Tibial artery (tissue), 4 donors: Measurements from ENCODE around the gene RBM20.

Source experiments
- DNase-seq, 2 donors: peaks; one replicate each; pipeline ENCODE4 v3.0.0-alpha.2; 2019
- H3K27ac ChIP-seq, 2 donors: fragments of 200-600 bp; sonication (generic) in 1 of 2; 1 replicate in 1 of 2; 2 replicates in 1 of 2; pipeline ENCODE4 v1.5.1; 2018 to 2019; ENCODE audit warnings: mild to moderate bottlenecking in 1 of 2
- H3K27me3 ChIP-seq, 2 donors: fragments of 200-600 bp; sonication (generic) in 1 of 2; one replicate each; pipeline versions ENCODE4 v1.5.1 to v1.6.0; 2016 to 2019
- H3K36me3 ChIP-seq, 3 donors: fragments of 200-600 bp; sonication (generic) in 2 of 3; one replicate each; pipeline ENCODE4 v1.5.1; 2016 to 2019; ENCODE audit warnings: mild to moderate bottlenecking in 2 of 3
- H3K4me1 ChIP-seq, 4 donors: fragments of 200-600 bp; sonication (generic) in 2 of 4; 1 replicate in 3 of 4; 2 replicates in 1 of 4; pipeline ENCODE4 v1.5.1; 2016 to 2019
- H3K4me3 ChIP-seq, 2 donors: fragments of 200-600 bp; sonication (generic) in 1 of 2; 1 replicate in 1 of 2; 2 replicates in 1 of 2; pipeline ENCODE4 v1.5.1; 2018 to 2019; ENCODE audit warnings: mild to moderate bottlenecking in 2 of 2
- H3K9me3 ChIP-seq, 3 donors: fragments of 200-600 bp; sonication (generic) in 1 of 3; one replicate each; pipeline ENCODE4 v1.5.1; 2016 to 2019
- CTCF ChIP-seq, 2 experiments: fragments of 200-600 bp in 1 of 2; fragments of 450-650 bp in 1 of 2; IDR thresholded peaks; one replicate each; pipeline ENCODE4 v1.5.1; 2017 to 2019; ENCODE audit warnings: antibody characterized with exemption in 2 of 2, mild to moderate bottlenecking in 1 of 2, moderate library complexity in 1 of 2
- intact Hi-C: fragments of 100-400 bp; cut with DNase I; formaldehyde crosslinking; loops from one replicate; pipeline ENCODE4 v1.15.0; 2023; ENCODE audit warnings: low total_unique reads

RBM20 gene

DNA sequence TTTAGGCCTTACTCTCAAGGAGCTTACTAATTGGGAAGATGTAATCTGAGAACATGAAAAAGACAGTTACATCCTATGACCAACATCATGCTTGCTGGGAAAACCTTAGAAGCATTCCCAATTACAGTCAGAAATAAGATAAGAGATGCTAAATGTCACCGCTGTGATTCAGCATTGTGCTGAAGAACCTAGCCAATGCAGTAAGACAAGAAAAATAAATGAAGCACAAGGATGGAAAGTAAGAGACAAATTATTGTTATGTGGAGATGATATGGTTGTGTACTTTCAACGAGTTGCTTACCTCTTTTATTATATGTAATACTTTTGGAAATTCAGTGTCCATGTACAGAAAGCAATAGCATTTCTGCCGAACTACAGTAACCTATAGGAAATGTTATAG lies 104.8 kb downstream of the RBM20 start:
- no peaks in the 10 kb centered on the region for H3K36me3 ChIP-seq
- H3K27me3 ChIP-seq = no peaks in the 10 kb centered on the region
- no peak for DNase-seq
- H3K9me3 ChIP-seq = no peaks in the 10 kb centered on the region
- no peak overlapping the region for H3K27ac ChIP-seq
- intact Hi-C loops = loop anchor here (5.0 kb wide), 1 partner anchor 143 kb away; no protein-coding TSS in a partner anchor
- no peak overlapping the region for H3K4me3 ChIP-seq
- TF ChIP-seq CTCF (IDR thresholded peaks at IDR 0.05) = no peak
- no peaks in the 10 kb centered on the region for H3K4me1 ChIP-seq

GRCh38 chr10:110750931-110751330 lies 106.8 kb downstream of the RBM20 start:
- Histone ChIP-seq H3K27ac (no peak overlapping the region), H3K4me3 (no peak overlapping the region), H3K36me3 (no peaks in the 10 kb centered on the region), H3K9me3 (no peaks in the 10 kb centered on the region), H3K27me3 (no peaks in the 10 kb centered on the region), H3K4me1 (no peaks in the 10 kb centered on the region)
- intact Hi-C loops = no loop called here
- no peak for TF ChIP-seq CTCF (IDR thresholded peaks at IDR 0.05)
- no peak for DNase-seq

- no peak for TF ChIP-seq CTCF (IDR thresholded peaks at IDR 0.05)
- DNase-seq = no peak
- no peak overlapping the region for H3K27ac ChIP-seq
- H3K9me3 ChIP-seq = no peaks in the 10 kb centered on the region
- H3K27me3 ChIP-seq = no peaks in the 10 kb centered on the region
- H3K4me3 ChIP-seq = no peak overlapping the region
- intact Hi-C loops = no loop called here
- H3K4me1 ChIP-seq = no peaks in the 10 kb centered on the region
- H3K36me3 ChIP-seq = no peaks in the 10 kb centered on the region
Measured at GRCh38 chr10:110751850-110752249, 107.7 kb downstream of the RBM20 start.

- Histone ChIP-seq H3K27ac (no peak overlapping the region), H3K36me3 (no peaks in the 10 kb centered on the region), H3K4me1 (no peaks in the 10 kb centered on the region), H3K9me3 (no peaks in the 10 kb centered on the region), H3K4me3 (no peak overlapping the region), H3K27me3 (no peaks in the 10 kb centered on the region)
- no peak for TF ChIP-seq CTCF (IDR thresholded peaks at IDR 0.05)
- intact Hi-C loops = no loop called here
- no peak for DNase-seq
Measured at GRCh38 chr10:110753462-110753861, 109.3 kb downstream of the RBM20 start.

DNA sequence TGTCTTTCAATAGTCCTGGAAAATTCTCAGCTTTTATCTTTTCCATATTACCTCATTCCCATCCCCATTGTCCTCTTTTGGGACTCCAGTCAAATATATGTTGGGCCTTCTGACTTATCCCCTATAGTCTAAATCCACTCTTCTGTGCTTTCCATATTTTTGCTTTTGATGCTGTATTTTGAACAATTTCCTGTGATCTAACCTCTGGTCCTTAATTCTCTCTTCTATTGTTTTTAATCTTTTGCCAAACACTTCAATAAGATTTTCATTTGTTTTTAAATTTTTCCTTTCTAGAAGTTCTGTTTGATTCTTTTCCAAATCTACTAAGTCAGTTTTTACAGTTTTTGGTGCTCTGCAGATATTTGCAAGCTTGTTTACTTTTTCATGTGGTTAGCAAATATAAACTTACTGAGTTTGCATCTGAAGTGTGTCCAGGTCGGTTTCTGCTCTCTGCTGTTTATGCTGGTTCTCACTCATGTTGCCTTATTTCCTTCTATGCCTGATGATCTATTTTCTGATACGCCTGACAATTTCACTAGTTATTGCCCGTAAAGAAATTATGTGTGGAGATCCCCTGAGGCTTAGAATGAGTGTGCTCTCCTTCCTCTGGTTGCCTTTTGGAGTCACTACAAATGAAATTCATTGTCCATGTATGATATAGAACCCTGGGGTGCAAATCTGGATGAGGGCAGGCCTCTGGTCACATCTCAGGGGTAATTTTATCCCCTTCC lies 110.4 kb downstream of the RBM20 start:
- intact Hi-C loops = no loop called here
- no peak for DNase-seq
- Histone ChIP-seq H3K4me3 (no peak overlapping the region), H3K27ac (no peak overlapping the region), H3K36me3 (no peaks in the 10 kb centered on the region), H3K4me1 (no peaks in the 10 kb centered on the region), H3K9me3 (no peaks in the 10 kb centered on the region), H3K27me3 (no peaks in the 10 kb centered on the region)
- TF ChIP-seq CTCF (IDR thresholded peaks at IDR 0.05) = no peak
